Measurements from ENCODE around the gene MCF2L. TPM values are rescaled to one million over a fixed set of nuclear protein-coding genes. Genes with fewer than 3 reads are reported as not detected.
A peak's percentile ranks its signal among the peaks of the same experiment; 100 is the strongest.

Gene MCF2L
- total RNA-seq, 1 donor from 2014 or later, result 69.7 TPM

- intact Hi-C loops (cut with DNase I), result no loop called here
- Histone ChIP-seq H3K4me3 (no peak overlapping the region), H3K27ac (peak overlapping the region; percentile 47)
Observed at GRCh38 chr13:112983042-112983305, 14.0 kb downstream of the MCF2L start.

GRCh38 chr13:112983428-112984196 is 14.6 kb downstream of the MCF2L start:
- H3K36me3 ChIP-seq, result no peaks in the 10 kb centered on the region
- H3K9me3 ChIP-seq, result no peaks in the 10 kb centered on the region
- H3K27ac ChIP-seq, result peak overlapping the region; percentile 47
- intact Hi-C loops (cut with DNase I), result no loop called here
- DNase-seq (no peak), ATAC-seq (peak; percentile 5)
- no peaks in the 10 kb centered on the region for H3K4me1 ChIP-seq
- no peaks in the 10 kb centered on the region for H3K27me3 ChIP-seq
- TF ChIP-seq CTCF (IDR thresholded peaks at IDR 0.05), result no peak
- H3K4me3 ChIP-seq, result no peak overlapping the region

More at GRCh38 chr13:112983042-112983305, 14.0 kb downstream of the MCF2L start:
- no peaks in the 10 kb centered on the region for H3K4me1 ChIP-seq
- ATAC-seq (no peak), DNase-seq (no peak)
- no peaks in the 10 kb centered on the region for H3K36me3 ChIP-seq
- H3K9me3 ChIP-seq, result no peaks in the 10 kb centered on the region
- TF ChIP-seq CTCF (IDR thresholded peaks at IDR 0.05), result no peak
- no peaks in the 10 kb centered on the region for H3K27me3 ChIP-seq

GRCh38 chr13:112984501-112984900 is 15.5 kb downstream of the MCF2L start:
- Histone ChIP-seq H3K36me3 (no peaks in the 10 kb centered on the region), H3K4me1 (no peaks in the 10 kb centered on the region), H3K27me3 (no peaks in the 10 kb centered on the region), H3K27ac (no peak overlapping the region), H3K9me3 (no peaks in the 10 kb centered on the region), H3K4me3 (no peak overlapping the region)
- no peak for DNase-seq
- intact Hi-C loops (cut with DNase I), result no loop called here
- no peak for ATAC-seq
- no peak for TF ChIP-seq CTCF (IDR thresholded peaks at IDR 0.05)

GRCh38 chr13:112984954-112985802 is 16.2 kb downstream of the MCF2L start:
- no peak overlapping the region for H3K4me3 ChIP-seq
- ATAC-seq, result no peak

GRCh38 chr13:112985803-112986408 is 16.9 kb downstream of the MCF2L start:
- TF ChIP-seq CTCF (IDR thresholded peaks at IDR 0.05), result no peak
- DNase-seq, result no peak

More at GRCh38 chr13:112984954-112985802, 16.2 kb downstream of the MCF2L start:
- Histone ChIP-seq H3K27me3 (no peaks in the 10 kb centered on the region), H3K4me1 (no peaks in the 10 kb centered on the region), H3K36me3 (no peaks in the 10 kb centered on the region), H3K9me3 (no peaks in the 10 kb centered on the region), H3K27ac (no peak overlapping the region)
- no peak for TF ChIP-seq CTCF (IDR thresholded peaks at IDR 0.05)
- DNase-seq, result no peak
- intact Hi-C loops (cut with DNase I), result no loop called here

More at GRCh38 chr13:112985803-112986408, 16.9 kb downstream of the MCF2L start:
- intact Hi-C loops (cut with DNase I), result no loop called here
- no peak for ATAC-seq
- no peaks in the 10 kb centered on the region for H3K9me3 ChIP-seq
- H3K27me3 ChIP-seq, result no peaks in the 10 kb centered on the region
- H3K27ac ChIP-seq, result no peak overlapping the region
- H3K4me3 ChIP-seq, result no peak overlapping the region
- no peaks in the 10 kb centered on the region for H3K36me3 ChIP-seq
- H3K4me1 ChIP-seq, result no peaks in the 10 kb centered on the region
